Measurements from ENCODE around the gene STOML3.
"Not testable (repeated sequence)": the region's sequence is repeated elsewhere in the genome, so short reads cannot be mapped to it uniquely, and the experiment has no call there.

STOML3 gene, protein sequence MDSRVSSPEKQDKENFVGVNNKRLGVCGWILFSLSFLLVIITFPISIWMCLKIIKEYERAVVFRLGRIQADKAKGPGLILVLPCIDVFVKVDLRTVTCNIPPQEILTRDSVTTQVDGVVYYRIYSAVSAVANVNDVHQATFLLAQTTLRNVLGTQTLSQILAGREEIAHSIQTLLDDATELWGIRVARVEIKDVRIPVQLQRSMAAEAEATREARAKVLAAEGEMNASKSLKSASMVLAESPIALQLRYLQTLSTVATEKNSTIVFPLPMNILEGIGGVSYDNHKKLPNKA

GRCh38 chr13:38990693-38991092 is at the start of gene STOML3:
Gene STOML3, minus strand, starts transcription at chr13:38990831. Its CDS starts 110 bp downstream, at chr13:38990721.
- DNase-seq = no peak

- no peak for DNase-seq
Observed at GRCh38 chr13:39040206-39040605, 49.6 kb upstream of the STOML3 start.

GRCh38 chr13:39039041-39039440 is 48.4 kb upstream of the STOML3 start:
- DNase-seq = no peak

DNA sequence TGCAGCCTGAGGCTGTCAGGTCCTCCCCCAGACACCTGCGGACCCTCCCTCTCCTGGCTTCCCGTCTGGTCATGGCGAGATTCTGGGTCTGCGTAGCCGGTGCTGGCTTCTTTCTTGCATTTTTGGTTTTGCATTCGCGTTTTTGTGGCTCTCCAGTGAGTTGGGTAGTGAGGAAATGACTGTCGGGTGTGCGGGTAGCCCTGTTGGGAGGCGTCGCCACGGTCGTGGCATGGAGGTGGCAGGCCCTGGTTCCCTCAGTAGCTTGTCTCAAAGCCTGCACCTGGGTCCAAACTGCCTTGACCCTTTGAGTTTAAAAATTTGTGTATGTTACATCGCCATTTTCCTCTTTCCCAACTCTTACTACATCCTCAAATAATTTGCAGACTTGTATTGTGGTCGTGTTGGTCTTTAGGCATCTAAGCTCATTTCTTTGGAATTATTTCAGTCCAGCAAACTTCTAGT is 48.0 kb upstream of the STOML3 start:
- peak; percentile 40 for DNase-seq

GRCh38 chr13:39037880-39038568 is 47.4 kb upstream of the STOML3 start, which contains the start of the genes NHLRC3 and PROSER1:
Gene NHLRC3, plus strand, starts transcription at chr13:39038456. Its CDS starts 184 bp downstream, at chr13:39038640.
Gene PROSER1, minus strand, starts transcription at chr13:39038089. Its CDS starts 847 bp downstream, at chr13:39037242.
- DNase-seq = peak; percentile 86

DNA sequence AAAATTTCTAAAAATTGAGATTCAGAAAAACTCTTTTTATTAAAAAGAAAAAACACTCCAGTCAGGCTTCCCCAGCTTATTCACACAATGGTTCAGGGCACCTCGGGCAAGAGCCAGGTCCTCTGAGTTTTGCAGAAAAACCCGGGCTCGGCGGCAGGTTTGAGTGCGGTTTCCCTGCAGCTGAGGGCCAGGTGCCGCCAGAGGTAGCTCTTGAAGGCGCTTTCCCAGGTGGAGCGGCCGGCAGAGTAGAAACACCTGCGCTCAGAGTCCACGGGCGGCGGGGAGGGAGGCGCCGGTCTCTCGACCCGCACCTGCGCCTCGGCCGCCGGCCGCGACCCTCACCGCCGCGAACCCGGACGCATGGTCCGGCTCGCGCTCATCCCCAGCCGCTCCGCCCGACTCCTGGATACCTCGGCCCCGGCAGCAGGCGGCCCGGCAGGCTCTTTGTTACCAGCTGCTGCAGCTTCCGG is 46.8 kb upstream of the STOML3 start:
- no peak for DNase-seq

DNA sequence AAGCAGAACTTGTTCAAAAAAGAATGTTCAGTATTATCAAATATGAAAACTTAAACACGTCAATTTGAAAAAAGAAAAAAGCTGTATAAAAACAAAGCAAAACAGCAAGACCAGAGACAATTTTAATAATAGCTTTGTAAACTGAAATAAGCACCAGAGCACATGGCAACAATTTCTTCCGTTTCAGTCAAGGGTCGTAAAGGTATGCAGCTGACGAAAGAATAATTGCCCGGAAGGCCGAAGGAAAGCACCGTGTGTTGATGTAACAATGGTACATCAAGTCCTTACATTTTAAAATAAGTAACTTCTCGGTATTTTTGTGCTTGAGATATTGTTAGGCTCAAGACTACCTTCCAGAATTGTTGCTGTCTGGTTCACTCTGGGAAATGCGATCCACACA is 45.6 kb upstream of the STOML3 start:
- DNase-seq = no peak

DNA sequence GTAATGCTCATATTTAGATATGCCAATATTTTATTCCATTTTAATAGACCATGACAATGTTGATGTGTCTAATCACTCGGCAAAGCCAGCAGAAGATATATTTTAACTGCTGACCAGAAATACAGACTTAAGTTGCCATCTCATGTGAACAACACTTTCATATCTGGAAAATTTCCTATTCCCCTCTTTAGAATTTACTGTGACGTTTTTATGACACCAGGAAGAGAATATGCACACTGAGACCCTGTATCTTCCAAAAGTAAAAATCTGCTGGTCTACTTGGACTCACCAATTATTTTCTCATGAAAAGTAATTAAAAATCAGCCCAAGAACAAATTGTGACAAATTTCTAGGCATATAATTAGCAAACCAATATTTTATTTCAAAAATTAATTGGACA is 45.2 kb upstream of the STOML3 start:
- DNase-seq = no peak

- no peak for DNase-seq
Observed at GRCh38 chr13:39035204-39035603, 44.6 kb upstream of the STOML3 start.

DNA sequence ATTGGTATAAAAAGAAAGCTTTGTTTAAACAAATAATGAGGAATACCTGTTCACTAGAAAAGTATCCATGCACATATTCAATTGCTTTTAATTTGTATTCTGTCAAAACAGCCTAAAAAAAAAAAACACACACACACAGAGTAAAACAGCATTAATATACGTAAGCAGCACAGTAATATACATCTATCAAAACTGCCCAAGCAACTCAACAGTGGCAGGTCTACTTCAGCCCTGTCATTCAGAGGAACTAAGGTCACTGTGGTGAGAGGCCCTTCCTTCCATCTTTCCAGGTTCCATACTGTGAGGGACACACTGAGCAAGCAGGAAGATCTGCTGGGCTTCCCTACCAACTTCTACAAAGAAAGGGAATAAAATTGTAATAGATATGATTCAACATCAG is 43.5 kb upstream of the STOML3 start:
- no peak for DNase-seq

GRCh38 chr13:39032150-39032549 is 41.5 kb upstream of the STOML3 start:
- no peak for DNase-seq

DNA sequence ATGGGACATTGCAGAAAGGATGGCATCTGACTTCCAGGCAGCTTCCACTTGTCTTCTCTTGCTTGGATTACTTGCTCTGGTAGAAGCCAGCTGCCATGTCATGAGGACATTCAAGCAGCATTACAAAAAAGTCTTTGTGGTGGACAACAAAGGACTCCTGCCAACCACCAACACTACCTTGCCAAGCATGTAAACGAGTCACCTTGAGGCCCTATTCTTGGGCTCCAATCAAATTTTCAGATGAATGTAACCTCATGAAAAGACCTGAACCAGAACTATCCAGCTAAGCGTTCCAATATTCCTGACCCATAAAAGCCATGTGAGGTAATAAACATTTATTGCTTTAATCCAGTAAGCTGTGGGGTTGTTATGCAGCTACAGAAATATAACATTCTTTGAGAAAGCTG is 34.8 kb upstream of the STOML3 start:
- DNase-seq = no peak

- no peak for DNase-seq
Observed at GRCh38 chr13:39023761-39024160, 33.1 kb upstream of the STOML3 start.

GRCh38 chr13:39023316-39023715 is 32.7 kb upstream of the STOML3 start:
- DNase-seq = no peak

GRCh38 chr13:39020853-39021462 is 30.3 kb upstream of the STOML3 start:
- no peak for DNase-seq

- no peak for DNase-seq
Observed at GRCh38 chr13:39016787-39017186, 26.2 kb upstream of the STOML3 start.

DNA sequence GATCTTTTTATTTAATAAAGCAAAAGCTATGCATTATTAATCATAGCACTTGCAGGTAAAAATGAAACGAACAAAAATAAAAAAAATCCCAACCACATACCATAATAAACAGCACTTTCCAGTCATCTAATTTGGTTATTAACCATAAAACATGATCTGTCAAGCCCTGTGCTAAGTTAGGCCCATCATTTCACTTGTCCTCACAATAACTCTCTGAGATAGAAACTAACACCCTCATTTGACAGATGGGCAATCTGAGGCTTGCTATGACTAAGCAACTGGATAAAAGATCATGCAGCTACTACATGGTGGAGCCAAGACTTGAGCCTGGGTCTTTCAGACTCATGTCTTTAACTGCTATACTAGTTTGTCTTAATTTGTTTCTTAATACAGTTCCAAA is 25.5 kb upstream of the STOML3 start:
- no peak for DNase-seq

- no peak for DNase-seq
Observed at GRCh38 chr13:39013462-39013861, 22.8 kb upstream of the STOML3 start.

GRCh38 chr13:39012608-39013007 is 22.0 kb upstream of the STOML3 start:
- no peak for DNase-seq

DNA sequence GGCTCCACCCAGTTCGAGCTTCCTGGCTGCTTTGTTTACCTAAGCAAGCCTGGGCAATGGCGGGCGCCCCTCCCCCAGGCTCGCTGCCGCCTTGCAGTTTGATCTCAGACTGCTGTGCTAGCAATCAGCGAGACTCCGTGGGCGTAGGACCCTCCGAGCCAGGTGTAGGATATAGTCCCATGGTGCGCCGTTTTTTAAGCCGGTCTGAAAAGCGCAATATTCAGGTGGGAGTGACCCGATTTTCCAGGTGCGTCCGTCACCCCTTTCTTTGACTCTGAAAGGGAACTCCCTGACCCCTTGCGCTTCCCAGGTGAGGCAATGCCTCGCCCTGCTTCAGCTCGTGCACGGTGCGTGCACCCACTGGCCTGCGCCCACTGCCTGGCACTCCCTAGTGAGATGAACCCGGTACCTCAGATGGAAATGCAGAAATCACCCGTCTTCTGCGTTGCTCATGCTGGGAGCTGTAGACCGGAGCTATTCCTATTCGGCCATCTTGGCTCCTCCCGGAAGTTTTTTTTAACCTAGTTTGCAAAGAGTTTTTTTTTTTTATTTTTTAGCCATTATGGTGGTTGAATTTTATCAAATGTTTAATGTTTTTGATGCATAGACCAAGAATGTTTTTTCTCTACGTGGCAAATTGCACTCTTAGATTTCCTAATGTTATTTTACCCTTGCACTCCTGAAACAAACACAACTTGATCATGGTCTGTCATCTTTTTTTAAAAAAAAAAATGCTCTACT is 15.9 kb upstream of the STOML3 start:
- not testable (repeated sequence) for DNase-seq

GRCh38 chr13:38998739-38999138 is 8.1 kb upstream of the STOML3 start:
- DNase-seq = no peak

- no peak for DNase-seq
Observed at GRCh38 chr13:38993381-38993780, 2.8 kb upstream of the STOML3 start.

GRCh38 chr13:38981096-38981495 is 9.5 kb downstream of the STOML3 start:
- no peak for DNase-seq
